HG02870 (cell line): ENCODE results near the gene CETP.
"Not testable (repeated sequence)": the region's sequence is repeated elsewhere in the genome, so short reads cannot be mapped to it uniquely, and the experiment has no call there.

Experiments used
- ATAC-seq: cut with Tn5 transposase; IDR thresholded peaks from one replicate; pipeline ENCODE4 v1.9.1; 2021; ENCODE audit warnings: mild to moderate bottlenecking, moderate library complexity; ENCODE audit not compliant: unreplicated experiment

CETP gene

DNA sequence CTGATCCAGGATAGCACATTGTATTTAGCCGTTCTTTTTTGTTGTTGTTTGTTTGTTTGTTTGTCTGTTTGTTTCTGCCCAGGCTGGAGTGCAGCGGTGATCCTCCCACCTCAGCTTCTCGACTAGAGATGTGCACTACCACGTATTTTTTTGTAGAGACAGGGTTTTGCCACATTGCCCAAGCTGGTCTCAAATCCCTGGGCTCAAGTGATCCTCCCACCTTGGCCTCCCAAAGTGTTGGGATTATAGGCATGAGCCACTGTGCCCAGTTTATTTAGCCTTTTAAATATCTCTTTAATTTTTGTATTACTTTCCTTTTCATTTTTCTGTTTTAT lies 18.4 kb downstream of the CETP start:
- no peak for ATAC-seq

DNA sequence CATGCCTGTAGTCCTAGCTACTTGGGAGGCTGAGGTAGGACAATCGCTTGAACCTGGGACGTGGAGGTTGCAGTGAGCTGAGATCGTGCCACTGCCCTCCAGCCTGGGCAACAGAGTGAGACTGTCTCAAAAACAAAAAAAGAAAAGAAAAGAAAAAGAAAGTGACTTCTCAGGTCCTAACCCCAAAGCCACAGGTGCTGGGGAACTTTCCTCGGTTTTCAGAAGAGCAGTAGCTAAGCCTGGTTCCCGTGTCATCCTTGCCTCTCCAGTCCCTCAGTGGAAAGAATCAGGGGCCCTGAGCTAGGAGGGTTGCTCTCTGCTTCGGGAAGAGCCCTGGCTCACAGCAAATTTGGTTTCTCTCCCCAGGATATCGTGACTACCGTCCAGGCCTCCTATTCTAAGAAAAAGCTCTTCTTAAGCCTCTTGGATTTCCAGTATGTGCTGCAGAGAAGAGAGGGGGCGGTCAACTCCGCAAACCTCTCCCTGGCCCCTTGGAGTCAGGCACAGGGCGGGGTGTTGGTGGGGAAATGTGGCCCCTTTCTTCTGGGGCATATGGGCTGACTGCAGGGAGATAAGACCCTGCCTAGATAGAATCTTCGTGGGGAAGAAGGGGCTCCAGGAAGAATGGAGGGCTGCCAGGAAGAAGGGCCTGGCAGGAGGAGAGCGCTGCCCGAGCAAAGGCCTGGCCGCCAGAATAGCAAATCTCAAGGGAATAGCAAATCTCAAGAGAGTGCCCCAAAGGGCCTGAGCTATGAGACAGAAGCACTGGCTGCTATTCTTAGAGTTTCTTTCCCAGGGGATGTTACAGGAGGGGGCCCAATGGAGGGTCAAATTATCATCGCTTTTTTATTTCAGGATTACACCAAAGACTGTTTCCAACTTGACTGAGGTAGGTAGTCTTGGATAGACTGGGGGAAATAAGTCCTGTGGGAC lies 19.3 kb downstream of the CETP start:
- no peak for ATAC-seq

DNA sequence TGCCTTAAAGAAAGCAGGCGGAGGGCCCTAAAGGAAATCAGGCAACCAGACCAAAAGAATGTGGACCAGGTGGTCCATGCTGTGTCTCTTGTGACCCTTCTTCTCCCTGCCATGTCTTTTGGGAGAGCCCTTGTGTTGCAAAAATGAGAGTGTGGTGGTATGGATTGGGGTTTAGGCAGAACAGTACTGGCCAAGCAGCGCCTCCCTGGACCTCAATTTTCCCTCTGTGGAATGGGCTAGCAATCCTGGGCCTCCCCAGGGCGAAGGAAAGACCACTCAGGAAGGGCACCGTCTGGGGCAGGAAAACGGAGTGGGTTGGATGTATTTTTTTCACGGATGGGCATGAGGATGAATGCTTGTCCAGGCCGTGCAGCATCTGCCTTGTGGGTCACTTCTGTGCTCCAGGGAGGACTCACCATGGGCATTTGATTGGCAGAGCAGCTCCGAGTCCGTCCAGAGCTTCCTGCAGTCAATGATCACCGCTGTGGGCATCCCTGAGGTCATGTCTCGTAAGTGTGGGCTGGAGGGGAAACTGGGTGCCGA lies 20.1 kb downstream of the CETP start:
- no peak for ATAC-seq

DNA sequence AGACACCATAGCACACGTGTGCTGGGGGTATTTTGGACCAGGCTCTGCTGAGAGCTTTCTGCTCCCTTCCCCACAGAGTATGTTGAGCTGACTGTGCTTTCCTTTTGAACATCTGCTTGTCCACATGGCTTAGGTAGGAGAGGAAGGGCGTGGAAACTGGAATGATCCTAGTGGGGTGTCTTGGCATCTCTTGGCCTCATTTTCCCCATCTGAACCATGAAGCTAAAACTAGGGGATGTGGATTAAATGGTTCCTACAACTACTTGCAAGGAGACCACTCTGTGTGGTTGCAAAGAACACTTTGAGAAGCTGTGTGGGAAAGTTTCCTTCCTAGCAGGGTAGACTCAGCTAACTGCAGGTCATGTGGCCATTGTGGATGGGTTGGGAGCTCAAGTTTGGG lies 20.9 kb downstream of the CETP start:
- ATAC-seq, result no peak

DNA sequence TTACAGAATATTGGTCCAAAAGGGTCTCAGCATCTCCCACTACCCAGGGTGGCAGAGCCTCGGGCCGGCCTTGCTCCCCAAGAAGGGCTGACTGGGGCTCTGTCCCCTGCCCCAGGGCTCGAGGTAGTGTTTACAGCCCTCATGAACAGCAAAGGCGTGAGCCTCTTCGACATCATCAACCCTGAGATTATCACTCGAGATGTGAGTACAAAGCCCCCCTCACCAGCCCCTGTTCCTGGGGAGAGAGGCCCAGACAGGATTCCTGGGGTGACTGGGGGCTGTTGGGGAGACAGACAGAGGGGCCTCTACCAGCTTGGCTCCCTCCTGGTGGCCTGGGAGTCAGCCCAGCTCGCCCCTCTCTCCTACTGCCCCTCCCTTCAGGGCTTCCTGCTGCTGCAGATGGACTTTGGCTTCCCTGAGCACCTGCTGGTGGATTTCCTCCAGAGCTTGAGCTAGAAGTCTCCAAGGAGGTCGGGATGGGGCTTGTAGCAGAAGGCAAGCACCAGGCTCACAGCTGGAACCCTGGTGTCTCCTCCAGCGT lies 21.5 kb downstream of the CETP start:
- ATAC-seq, result no peak

DNA sequence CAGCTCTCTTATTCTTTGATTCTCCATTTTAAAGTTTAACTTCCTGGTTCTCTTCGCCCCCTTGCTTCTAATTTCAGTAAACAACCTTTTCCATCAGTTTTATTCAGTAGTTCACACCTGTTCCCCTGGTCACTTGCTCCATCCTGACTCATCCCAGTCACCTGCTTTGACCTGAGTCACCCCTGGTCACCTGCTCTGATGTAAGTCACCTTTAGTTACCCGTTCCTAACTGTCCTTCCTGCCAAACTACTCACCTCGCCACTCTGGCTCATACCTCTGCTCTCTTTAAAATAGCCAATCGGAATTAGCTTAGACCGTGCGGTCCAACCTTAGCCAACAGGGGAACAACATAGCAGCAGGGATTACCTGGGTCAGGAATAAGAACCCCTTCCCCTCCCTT lies 22.9 kb downstream of the CETP start:
- ATAC-seq, result no peak

DNA sequence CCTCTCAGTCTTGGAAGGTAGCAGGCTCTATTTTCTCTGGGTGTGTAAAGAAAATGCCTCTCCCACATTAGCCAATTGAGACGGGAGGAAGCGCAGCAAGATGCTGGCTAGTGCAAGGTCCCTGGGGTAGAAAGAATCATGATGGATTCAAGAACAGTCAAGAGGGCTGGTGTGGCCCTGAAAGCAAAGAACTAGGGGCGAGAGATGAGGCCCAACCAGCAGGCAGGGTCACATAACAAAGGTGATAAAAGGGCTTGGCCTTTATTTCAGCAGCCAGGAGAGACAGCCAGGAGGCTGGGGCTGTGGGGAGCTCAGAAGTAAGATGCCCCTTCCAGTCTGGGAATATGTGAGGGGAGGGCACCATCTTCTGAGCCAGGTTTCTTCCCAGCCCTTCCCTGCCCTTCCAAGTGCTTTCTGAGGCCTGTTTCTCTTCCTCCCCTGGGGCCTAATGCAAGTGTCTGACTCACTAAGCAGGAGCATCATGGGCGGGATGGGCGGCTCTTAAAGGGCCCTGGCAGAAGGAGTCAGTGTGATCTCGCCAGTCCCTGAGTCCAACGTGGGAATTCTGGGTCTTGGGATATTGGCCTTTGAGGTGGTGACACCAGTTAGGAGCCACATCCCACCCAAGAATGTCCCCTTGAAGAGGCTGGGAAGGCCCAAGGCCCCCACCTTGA lies 23.7 kb downstream of the CETP start:
- ATAC-seq, result no peak

DNA sequence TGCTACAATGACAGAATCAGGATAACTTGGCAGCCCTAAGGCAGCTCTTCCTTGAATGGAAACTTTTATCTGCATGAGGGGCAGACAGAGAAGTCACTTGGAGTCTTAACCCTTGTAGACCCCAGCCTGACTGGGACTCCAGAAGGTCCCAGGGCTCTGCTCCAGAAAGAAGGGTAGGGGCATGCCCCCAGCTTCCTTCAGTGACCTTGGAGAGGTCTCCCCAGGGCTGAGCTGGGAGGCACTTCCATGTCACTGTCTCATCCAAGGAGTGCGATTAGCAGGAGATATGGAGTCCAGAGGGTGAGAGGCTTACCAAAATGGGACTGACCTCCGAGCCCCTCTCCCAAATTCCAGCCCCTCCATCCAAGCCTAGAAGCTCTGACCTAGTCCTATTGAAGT lies 24.2 kb downstream of the CETP start:
- ATAC-seq, result no peak

DNA sequence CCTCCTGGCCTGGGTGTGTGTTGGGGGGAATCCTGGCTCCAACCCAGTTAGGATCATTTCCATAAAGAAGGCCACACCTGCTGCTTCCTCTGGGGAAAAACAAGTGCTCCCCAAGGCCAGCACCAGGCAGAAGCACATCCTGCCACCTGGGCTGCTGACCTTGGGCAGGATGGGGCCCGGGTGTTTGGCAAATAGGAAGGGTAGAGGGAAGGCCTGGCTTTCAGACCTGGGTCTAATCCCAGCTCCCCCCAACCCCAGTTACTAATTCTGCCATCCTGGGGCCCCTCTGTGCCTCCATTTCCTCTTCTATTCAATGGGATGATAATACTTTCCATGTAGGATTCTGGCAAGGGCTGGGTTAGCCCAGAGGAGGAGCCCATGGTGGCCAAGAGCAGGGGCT lies 24.6 kb downstream of the CETP start:
- no peak for ATAC-seq

DNA sequence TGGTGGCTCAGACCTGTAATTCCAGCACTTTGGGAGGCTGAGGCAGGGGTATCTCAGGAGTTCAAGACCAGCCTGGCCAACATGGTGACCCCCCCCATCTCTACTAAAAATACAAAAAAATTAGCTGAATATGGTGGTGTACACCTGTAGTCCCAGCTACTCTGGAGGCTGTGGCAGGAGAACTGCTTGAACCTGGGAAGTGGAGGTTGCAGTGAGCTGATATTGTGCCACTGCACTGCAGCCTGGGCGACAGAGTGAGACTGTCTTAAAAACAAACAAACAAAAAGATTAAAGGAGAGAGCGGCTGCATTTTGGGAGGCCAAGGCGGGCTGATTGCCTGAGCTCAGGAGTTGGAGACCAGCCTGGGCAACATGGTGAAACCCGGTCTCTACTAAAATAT lies 25.2 kb downstream of the CETP start:
- not testable (repeated sequence) for ATAC-seq

DNA sequence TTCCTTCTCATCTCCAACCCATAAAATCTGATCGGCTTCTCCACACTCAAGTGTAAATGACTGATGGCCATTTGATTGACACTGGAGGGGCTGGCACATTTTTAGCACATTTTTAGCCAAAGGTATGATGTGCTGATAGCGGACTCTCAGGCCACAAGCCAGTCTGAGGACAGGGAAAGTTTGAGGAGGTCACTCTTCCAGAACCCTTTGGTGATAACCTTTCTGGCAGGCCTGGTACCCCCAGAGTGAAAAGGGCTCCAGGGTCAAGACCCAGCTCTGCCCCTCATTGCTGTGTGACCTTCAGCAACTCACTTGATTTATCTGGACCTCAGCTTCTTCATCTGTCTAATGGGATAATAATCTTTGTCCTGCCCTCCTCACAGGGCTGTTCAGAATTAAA lies 25.9 kb downstream of the CETP start:
- ATAC-seq, result no peak

DNA sequence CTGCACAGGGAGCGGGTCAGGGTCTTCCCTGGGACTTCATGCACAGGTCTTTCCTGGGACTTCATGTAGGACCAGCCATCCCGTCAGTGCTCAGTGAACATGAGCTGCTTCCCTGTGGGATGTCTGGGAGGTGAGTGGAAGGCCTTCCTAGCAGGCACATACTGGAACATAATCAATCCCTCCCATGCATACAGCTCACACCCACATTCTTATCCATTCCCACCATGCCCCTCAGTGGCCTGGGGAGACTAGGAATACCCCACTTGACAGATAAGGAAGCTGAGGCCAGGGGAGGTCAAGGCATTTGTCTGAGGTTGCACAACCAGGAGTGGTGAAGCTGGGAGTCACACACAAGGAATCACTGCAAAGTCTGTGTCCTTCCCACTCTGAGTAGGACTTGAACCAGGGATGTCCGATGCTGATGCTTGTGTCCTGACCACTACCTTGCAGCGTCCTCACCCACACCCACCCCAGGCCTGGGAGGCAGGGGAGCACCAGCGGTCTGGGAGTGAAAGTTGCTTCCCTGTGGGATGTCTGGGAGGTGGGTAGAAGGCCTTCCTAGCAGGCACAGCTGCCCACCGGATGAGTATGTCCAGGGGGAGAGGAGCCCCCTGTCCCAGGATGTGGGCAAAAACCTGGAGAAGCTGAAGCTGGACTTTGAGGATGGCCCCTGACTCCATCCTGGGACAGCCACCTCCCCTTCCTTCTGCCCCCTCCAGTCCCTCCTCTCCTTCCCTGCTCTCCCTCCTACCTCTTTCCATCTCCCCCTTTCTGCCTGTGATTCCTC lies 26.6 kb downstream of the CETP start:
- ATAC-seq, result no peak

DNA sequence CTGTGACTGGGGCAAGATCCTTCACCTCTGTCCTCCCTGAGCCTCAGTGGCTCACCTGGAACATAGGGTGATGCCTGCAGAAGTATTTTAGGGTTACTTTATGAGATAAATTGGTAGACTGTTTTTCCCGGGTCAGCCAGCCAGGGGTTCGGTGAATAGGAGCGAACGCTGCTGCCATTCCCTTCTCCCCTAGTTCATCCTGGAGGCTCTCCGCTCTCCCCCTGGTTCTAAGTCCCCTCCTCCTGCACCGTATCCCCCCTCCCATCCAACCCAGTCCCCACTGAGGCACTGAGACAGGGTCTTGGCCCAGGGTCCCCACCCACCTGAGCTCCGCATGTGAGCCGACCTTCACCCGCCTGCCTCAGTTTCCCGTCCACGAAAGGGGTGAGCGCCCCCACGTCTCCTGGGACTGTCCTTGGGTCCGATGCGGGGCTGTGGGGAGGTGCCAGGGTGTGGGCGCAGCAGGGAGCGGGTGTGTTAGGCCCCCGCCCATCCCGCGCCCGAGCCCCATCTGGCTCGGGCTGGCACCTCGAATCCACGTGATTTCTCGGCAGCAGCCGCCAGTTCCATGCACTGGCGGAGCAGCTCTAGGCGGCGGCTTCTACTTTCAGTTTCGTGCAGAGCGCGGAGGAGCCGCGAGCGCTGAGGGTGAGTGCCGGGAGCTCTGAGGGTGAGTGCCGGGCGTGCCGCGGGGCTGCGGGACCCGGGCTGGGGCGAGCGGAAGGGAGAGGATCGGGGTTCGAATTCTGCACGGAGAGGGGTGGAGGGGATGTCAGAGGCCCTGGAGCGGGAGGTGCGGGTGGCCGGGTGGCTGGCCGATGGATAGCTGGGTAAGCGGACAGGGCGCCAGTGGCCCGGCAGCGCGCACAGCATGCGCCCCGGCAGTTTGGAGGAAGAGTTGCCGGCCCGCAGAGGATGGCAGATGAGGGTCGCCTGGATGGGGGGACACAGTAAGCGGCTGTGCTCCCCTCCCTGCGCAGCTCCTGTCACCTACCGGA lies 27.5 kb downstream of the CETP start, which contains the start of gene NLRC5:
TSS of gene NLRC5 (plus strand) at position 610 of the 998 bp plus-strand sequence. CDS start 31,156 bp downstream, outside the sequence.
- ATAC-seq, result peak; percentile 60

DNA sequence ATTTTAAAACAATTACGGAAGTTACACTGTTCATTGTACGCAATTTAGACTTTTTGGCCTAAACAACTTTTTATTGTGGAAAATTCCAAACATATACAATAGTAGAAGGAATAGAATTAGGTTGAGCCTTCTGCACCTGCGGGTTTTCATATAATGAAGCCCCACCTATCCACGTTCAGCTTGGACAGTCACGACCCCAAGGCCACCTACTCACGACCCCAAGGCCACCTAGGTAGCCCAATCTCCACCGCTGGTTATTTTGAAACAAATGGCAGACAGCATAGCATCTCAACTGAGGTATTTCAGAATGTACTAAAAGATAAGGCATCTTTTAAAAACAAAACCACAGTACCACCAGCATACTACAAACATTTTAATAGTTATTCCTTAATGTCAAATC lies 28.2 kb downstream of the CETP start:
- ATAC-seq, result no peak

DNA sequence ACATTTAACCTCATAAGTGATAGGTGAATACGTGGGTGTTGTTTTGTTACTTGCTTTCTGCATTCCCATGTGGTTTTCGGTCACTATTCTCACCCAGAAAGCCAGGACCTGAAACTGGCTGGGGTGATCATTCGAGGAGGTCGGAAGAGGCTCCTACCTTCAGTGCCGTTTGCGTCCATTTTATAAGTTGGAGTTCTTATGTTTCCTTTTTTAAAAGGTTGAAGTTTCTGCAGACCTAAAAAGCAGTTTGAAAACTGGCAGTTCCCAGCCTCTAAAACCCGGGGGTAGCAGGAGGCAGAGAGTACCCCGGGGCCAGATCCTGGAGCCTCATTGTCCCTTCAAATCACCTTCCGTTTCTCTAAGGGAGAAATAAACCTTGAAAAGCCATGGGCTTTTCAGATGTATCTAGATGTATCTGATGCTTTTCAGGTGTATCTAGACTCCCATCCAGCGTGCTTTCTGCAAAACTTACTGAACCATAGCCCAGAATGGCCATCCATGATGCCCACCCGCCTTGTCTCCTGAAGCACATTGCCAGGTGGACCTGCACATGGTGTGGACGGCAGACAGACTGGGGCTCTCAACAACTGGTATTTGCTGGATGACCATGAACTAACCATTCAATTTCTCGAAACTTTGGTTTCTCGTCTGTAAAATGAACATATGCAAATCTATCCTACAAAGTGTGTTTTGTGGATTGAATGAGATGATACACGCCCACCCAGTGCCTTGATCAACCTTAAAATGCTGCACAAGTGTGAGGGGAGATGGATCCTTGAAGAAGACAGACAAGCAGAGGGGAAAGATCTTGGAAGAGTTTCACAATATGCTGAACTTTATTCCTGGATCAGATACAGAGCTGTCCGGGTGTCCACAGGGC lies 28.9 kb downstream of the CETP start:
- no peak for ATAC-seq

DNA sequence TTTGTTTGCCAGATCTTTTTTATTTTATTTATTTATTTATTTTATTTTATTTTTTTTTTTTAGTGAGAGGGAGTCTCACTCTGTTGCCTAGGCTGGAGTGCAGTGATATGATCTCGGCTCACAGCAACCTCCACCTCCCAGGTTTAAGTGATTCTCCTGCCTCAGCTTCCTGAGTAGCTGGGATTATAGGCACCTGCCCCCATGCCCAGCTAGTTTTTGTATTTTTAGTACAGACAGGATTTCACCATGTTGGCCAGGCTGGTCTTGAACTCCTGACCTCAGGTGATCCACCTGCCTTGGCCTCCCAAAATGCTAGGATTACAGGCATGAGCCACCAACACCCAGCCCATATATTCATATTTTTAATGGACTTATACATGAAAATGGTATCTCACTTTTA lies 30.7 kb downstream of the CETP start:
- not testable (repeated sequence) for ATAC-seq

DNA sequence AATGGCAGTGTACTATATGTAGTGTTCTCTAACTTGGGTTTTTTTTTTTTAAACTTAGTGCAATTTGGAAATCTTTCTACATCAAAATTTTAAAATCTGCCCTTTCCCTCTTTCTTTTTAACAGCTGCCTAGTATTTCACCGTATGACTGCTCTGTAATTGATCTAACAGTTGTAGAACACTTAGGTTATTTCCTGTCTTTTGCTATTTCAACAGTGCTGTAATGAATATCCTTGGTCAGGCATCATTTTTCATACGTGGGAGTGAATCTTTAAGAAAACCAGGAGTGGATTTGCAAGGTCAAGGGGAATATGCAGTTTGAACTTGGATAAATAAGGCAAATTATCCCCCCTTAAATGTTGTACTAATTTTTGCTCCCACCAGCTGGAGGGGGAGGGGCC lies 31.5 kb downstream of the CETP start:
- no peak for ATAC-seq

DNA sequence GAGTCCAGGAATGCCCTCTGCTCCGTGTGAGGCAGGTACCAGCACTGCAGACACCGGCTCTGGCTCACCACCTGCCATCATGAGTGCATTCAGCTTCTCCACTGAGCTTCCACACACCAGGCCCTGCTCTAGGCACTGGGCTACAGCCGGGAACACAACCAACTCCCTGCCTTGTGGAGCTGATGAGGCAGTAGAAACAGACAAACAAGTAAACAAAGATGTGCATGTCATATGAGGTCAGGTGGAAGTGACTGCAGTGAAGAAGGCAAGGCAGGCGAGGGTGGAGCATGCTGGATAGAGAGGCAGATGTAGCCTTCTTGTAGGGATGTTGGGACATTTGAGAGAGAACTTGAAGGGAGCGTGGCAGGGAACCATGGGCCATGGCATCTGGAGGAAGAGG lies 32.6 kb downstream of the CETP start:
- no peak for ATAC-seq
